HepG2 (cell line): ENCODE measurements around the gene RSBN1L. TPM values are rescaled to one million over a fixed set of nuclear protein-coding genes. Genes with fewer than 3 reads are reported as not detected.

ENCODE experiments used
- ASH2L ChIP-seq: fragments of 300-600, 200-600 bp; sonication (generic); IDR thresholded peaks from 2 replicates; pipeline ENCODE4 v1.7.0; 2017; ENCODE audit warnings: low read depth, mild to moderate bottlenecking, moderate library complexity, mixed read lengths, low read length; ENCODE audit not compliant: insufficient read length
- ATF1 ChIP-seq: IDR thresholded peaks from 2 replicates; pipeline ENCODE4 v1.6.1; 2016; ENCODE audit warnings: mild to moderate bottlenecking, control low read depth
- ATF3 ChIP-seq: sonication (generic); formaldehyde crosslinking; IDR thresholded peaks from 2 replicates; pipeline ENCODE4 v1.4.0; 2020; ENCODE audit warnings: missing genetic modification reagents
- ATF7 ChIP-seq, 2 experiments: fragments of 450-650 bp in 1 of 2; sonication (generic) in 1 of 2; formaldehyde crosslinking in 1 of 2; IDR thresholded peaks; 2 replicates each; pipeline versions ENCODE4 v1.4.0 to v1.6.1; 2016 to 2020; ENCODE audit warnings: antibody characterized with exemption in 1 of 2, mild to moderate bottlenecking in 1 of 2, missing genetic modification reagents in 1 of 2
- CCAR2 ChIP-seq: fragments of 200-400 bp; formaldehyde crosslinking; optimal IDR thresholded peaks from 2 replicates; pipeline ENCODE3; 2018; ENCODE audit warnings: low read depth, mild to moderate bottlenecking, low read length, moderate library complexity
- DBP ChIP-seq: sonication (generic); formaldehyde crosslinking; IDR thresholded peaks from 2 replicates; pipeline ENCODE4 v1.4.0; 2020; ENCODE audit warnings: missing genetic modification reagents; ENCODE audit errors: not compliant biosample characterization
- EZH2 ChIP-seq: conservative IDR thresholded peaks from 2 replicates; pipeline ENCODE4 v1.6.1; 2012; ENCODE audit warnings: mild to moderate bottlenecking, low read depth, low read length, moderate library complexity
- NCOA5 ChIP-seq: sonication (generic); formaldehyde crosslinking; IDR thresholded peaks from 2 replicates; pipeline ENCODE4 v1.4.0; 2020; ENCODE audit warnings: missing genetic modification reagents
- NFRKB ChIP-seq: fragments of 450-650 bp; IDR thresholded peaks from 2 replicates; pipeline ENCODE4 v1.6.1; 2017
- PHF5A ChIP-seq: IDR thresholded peaks from one replicate; pipeline ENCODE4 v1.6.1; 2018; ENCODE audit warnings: low read depth, missing genetic modification reagents; ENCODE audit not compliant: unreplicated experiment
- SRF ChIP-seq: IDR thresholded peaks from 2 replicates; pipeline ENCODE4 v1.6.1; 2011; ENCODE audit warnings: mild to moderate bottlenecking, low read depth, low read length, moderate library complexity
- TBP ChIP-seq: sonication (generic); formaldehyde crosslinking; IDR thresholded peaks from 2 replicates; pipeline ENCODE4 v1.5.0; 2020; ENCODE audit warnings: missing genetic modification reagents
- ZBED4 ChIP-seq: sonication (generic); formaldehyde crosslinking; IDR thresholded peaks from 2 replicates; pipeline ENCODE4 v1.4.0; 2020; ENCODE audit warnings: missing genetic modification reagents, borderline replicate concordance
- ZFP1 ChIP-seq: IDR thresholded peaks from 2 replicates; pipeline ENCODE4 v1.6.1; 2016
- ZNF142 ChIP-seq: sonication (generic); formaldehyde crosslinking; IDR thresholded peaks from 2 replicates; pipeline ENCODE4 v1.4.0; 2020; ENCODE audit warnings: missing genetic modification reagents
- ZNF337 ChIP-seq: sonication (generic); formaldehyde crosslinking; IDR thresholded peaks from 2 replicates; pipeline ENCODE4 v1.5.1; 2020; ENCODE audit warnings: missing genetic modification reagents, low read depth, mild to moderate bottlenecking, borderline replicate concordance
- ZNF33B ChIP-seq: sonication (generic); formaldehyde crosslinking; IDR thresholded peaks from 2 replicates; pipeline ENCODE4 v1.5.1; 2020; ENCODE audit warnings: mild to moderate bottlenecking, missing genetic modification reagents
- ZNF570 ChIP-seq: sonication (generic); formaldehyde crosslinking; IDR thresholded peaks from 2 replicates; pipeline ENCODE4 v1.4.0; 2020; ENCODE audit warnings: mild to moderate bottlenecking, missing genetic modification reagents, borderline replicate concordance
- ZNF616 ChIP-seq: sonication (generic); formaldehyde crosslinking; IDR thresholded peaks from 2 replicates; pipeline ENCODE4 v1.5.0; 2020; ENCODE audit warnings: low read depth, mild to moderate bottlenecking, missing genetic modification reagents
- polyA plus RNA-seq, 8 experiments: library from polyadenylated mRNA; depleted of rRNA in 3 of 8; stranded (reverse) in 7 of 8; unstranded in 1 of 8; fragments of >200 nt; fragmentation: Illumina TruSeq in 4 of 8; extraction: Trizol in 4 of 8; gene quantifications; 2 replicates each; pipeline versions ENCODE4 v1.2.1 to v1.2.3, GENCODE V29; 2011 to 2016; ENCODE audit warnings: low read depth in 4 of 8, missing spikeins in 1 of 8, mixed read lengths in 1 of 8; ENCODE audit not compliant: insufficient read depth in 1 of 8
- total RNA-seq, 5 experiments: library from RNA; depleted of rRNA; stranded (reverse); fragments of >200 nt; fragmentation: Illumina TruSeq; extraction: Trizol; gene quantifications; 2 replicates each; pipeline ENCODE4 v1.2.3, GENCODE V29; 2016; ENCODE audit warnings: low read depth in 1 of 5

Gene RSBN1L
- total and polyA plus RNA-seq, 2 of the 13 experiments (the other 11 are each of a cell fraction or from before 2014, with no cell fraction given), result 7.7 to 21.3 TPM

GRCh38 chr7:77696643-77697534 lies 630 bp downstream of the RSBN1L start (continued):
- TF ChIP-seq ZNF616 (CRISPR knock-in tag) (no peak), NCOA5 (CRISPR knock-in tag) (no peak), ZNF570 (CRISPR knock-in tag) (no peak), NFRKB (no peak), PHF5A (CRISPR knock-in tag) (no peak), ATF1 (CRISPR knock-in tag) (no peak), TBP (CRISPR knock-in tag) (no peak), ZNF33B (CRISPR knock-in tag) (no peak), CCAR2 (no peak), ZBED4 (CRISPR knock-in tag) (no peak), ATF3 (CRISPR knock-in tag) (no peak), ZNF142 (CRISPR knock-in tag) (no peak), ZFP1 (CRISPR knock-in tag) (no peak), ATF7 (IDR thresholded peaks at IDR 0.05) (no peak), ATF7 (CRISPR knock-in tag; IDR thresholded peaks at IDR 0.05) (no peak), EZH2 (no peak), DBP (no peak), SRF (no peak), ASH2L (peak; percentile 68), ZNF337 (no peak)
